Measurements from ENCODE around the gene LTBR.
A peak's percentile ranks its signal among the peaks of the same experiment; 100 is the strongest.

The LTBR gene

DNA sequence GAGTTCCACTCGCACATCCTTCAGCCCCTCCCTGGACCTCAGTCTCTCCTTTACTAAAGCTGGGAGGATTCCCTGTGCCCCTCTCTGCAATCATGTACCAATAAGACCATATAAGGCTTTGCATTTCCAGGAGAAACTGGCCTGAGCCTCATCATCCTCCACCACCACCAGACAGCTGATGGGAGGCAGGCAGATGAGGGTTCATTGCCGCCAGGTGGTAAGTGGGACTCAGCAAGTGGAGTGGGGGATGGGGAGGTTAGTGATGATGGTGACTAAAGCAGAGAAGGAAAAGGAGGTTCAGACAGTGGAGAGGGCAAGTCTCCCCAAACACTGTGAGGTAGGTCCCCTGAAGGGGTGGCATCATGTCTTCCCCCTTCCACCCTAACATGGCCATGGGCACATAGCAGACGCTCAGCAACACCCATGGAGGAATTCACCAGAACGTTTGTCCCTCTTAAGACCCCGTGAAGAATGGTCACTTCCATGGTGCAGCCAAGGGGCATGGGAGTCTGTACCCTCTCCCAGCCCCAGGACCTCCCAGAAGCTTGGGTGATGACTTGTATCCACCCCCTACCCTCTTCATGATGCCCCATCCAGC is 37.6 kb upstream of the LTBR start:
- peak; percentile 85 for DNase-seq (ENCODE audit: low spot score)

DNA sequence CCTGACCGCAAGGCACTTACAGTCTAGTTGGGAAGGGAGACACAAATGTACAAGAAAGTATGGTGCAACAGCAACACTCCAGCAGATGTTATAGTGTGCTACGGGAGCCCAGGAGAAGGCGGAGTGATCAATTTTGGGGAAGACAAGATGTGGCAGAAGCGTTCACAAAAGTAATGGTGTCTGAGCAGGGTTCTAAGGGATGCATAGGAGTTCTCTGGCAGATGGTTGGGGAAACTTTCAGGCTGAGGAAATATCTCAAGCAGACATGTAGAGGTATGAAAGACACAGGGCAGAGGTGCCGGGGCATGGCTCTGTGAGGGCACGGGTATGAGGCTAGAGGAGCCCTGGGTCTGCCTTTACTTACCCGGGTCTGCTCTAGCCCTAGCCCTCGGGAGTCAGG is 37.0 kb upstream of the LTBR start:
- no peak for DNase-seq (ENCODE audit: low spot score)

DNA sequence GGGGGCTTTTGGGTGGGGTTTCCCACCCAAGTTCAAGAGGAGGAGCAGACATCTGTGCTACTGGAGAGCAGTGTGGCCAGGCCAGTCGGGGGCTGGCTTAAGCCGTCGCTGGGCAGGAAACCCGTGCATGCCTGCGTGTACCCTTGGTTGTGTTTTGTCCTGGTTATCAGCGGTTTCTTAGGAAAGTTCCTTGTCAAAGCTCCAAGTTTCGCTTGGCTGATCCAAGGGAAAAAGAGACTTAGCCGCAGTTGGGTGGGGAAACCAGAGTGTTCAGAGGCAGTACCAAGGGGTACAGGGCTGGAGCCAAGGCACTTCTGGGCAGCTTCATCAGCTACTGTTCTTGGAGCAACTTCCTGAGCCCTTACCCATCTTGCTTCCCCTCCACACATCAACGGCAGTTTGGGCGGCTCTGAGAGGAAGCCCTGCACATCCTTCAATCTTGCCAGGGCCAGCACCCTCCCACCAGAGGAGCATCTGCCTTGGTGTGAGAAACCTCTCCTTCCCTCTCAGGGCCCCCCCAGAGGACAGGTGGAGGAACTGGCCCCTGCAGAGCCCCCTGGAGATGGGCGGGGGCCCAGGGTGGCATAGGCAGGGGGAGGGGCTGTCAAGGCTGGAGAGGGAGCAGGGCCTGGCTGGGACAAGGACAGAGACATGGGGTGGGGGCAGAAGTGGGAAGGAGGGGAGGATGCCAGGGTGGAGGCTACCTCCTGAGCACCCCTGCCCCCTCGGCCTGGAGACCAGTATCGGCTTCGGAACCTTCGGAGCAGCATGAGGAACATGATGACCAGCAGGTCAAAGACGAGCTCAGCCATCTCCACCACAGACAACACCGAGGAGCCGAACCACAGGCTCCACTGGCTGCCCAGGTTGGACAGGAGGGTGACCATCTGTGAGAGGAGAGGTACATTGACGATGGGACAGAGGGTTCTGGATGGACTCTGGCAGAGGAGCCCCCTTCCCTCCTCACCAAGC is 36.3 kb upstream of the LTBR start:
- no peak for DNase-seq (ENCODE audit: low spot score)

DNA sequence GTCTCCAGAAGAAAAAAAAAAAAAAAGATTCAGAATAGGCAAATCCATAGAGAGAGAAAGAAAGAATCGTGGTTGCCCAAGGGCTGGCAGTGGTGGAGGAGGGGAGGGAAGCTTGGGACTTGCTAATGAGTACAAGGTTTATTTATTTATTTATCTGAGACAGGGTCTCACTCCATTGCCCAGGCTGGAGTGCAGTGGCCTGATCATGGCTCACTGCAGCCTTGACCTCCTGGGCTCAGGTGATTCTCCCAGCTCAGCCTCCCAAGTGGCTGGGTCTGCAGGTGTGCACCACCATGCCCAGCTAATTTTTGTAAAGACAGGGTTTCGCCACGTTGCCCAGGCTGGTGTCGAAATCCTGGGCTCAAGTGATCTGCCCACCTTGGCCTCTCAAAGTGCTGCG is 32.3 kb upstream of the LTBR start:
- no peak for DNase-seq (ENCODE audit: low spot score)

DNA sequence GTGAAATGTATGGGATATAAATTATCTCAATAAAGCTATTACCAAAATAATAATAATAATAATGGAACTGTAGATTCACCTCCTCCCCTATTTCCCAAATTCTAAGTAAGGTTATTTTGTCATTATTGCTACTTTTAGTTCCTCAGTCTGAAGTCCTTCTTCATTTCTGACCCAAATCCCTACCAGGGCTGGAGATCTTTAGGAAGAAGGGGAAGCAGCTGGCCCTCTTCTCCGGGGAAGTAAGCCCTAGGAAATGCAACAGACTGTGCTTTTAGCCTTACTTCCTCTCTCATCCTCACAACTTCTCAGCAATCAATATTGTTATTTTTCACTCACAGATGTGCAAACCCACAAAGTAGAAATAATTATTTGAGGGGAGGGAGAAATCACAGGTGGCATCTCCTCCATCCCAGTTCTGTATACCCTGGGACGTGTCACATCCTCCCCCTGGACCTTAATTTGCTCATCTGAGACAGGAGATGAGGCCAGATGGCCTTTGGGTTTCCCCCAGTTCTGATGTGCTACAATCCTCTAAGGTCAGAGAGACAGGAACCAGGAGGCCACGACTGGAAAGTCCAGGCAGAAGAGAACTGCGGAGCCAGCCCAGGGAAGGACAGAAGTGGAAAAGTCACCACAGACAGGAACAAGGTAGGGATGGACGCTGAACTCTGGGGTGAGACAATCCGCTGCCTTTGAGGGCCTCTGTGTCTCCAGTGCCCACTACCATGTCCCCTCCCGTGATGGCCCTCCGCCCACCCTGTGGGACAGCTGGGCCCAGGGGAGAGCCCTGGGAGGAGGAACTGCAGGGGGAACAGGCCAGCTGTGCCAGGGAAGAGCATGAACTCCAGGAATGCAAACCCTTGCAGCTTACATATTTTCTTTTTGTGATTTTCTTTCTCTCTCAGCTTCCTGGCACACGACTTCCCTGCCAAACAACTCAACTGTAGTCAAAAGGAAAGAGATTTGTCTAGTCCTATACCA is 31.5 kb upstream of the LTBR start:
- DNase-seq (ENCODE audit: low spot score): no peak

DNA sequence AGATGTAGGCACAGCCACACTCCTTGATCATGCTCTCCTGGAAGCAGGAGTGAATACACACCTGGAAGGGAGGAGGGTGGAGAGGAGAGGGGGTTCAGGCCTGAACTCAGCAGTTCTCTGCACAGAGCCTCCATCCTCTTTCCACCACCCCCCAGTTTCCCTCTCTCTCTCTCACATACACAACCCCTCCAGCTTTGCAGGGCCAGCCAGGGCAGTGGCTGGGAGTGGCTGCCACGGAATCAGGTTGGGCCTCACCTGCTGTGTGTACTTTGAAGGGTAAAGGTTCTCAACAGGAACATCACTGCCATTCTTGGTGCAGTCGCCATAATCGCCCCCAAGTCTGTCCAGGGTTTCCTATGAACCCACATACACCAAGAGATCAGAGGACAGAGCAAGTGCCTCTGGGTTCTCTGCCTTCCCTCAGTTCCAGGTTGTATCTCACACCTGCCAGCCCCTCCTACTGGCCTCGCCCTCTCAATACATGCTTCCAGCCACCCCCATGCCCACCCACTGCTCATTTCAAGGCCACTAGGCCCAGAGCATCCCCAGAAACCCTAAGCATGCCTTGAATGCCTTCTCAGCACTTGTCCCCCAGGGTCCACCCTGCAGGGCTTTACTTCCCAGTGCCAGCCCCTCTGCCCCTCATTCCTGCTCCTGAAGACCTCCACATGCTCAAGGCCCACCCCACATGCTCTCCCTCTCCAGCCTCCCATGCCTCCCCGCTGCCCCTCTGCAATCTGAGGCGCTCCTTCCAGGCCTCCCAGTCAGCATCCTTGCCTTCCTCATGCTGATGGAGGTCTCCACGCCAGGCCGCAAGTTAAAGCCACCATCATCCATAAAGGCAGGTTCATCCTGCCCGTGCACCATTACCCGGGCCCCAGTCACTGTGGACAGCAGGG is 29.2 kb upstream of the LTBR start:
- DNase-seq (ENCODE audit: low spot score): no peak

DNA sequence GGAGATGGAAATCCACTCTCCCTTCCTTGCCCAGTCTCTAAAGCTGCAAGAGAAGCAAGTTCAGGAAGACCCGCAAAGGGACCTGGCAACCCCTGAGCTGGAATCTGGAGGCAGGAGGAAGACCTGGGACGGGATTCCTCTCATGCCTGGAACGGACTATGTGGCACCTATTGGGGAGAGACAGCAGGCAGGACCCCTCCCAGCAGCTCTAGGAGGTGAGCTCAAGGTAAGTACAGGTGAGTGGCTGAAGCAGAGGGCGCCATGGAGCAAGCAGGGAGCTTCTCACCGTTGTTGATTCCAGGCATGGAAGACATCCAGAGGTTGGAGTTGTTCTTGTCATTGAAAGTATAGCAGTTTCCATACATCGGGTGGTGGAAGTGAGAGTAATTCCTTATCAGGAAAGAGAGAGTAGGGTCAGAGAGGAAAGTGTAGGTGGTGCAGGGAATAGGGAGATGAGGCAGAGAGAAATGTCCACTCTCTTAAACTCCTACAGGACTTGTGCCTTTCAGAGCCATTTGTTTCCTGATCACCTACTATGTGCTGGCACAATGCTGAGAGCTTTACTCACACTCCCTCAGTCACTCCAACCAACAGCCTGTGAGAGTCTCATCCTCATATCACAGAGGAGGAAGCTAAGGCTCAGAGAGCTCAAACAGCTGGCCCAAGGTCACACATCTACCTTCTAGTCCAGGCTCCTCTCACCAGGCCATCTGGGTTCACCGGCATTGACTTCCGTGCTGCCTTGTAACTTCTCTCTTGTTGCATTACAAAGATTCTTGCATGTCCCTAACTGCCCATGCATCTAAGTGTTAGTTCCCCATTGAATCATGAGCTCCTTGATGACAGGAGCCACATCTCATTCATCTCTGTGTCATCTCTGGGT is 28.2 kb upstream of the LTBR start:
- no peak for DNase-seq (ENCODE audit: low spot score)

DNA sequence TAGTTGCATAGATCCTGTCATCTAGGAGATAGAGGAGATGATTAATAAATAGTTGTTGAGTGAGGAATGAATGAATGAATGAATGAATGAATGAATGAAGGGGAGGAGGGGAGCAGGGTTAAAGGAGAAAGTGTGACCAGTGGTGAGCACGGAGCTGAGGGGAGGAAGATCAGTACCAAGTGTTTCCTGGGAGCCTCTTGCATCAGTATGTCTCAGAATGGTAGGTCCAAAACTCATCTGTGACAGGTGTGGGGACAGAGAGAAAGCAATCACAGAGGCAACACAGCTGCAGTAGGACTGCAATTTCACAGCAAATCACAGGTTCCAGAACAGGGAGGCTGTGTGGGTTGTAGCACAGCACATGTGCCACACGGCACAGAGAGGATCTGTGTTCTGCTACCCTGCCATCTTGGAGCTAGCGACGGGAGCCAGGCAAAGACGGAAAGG is 27.6 kb upstream of the LTBR start:
- DNase-seq (ENCODE audit: low spot score): no peak

DNA sequence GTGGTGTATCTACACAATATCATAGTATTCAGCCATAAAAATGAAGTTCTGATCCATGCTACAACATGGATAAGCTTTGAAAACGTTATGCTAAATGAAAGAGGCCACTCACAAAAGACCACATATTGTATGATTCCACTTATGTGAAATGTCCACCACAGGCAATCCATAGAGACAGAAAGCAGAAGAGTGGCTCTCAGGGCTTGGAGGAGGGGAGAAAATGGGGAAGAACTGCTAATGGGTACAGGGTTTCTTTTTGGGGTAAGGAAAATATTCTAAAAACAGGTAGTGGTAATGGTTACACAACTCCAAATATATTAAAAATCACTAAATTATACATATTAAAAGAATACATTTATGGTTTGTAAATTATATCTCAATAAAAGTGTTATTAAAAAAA is 25.1 kb upstream of the LTBR start:
- DNase-seq (ENCODE audit: low spot score): no peak

DNA sequence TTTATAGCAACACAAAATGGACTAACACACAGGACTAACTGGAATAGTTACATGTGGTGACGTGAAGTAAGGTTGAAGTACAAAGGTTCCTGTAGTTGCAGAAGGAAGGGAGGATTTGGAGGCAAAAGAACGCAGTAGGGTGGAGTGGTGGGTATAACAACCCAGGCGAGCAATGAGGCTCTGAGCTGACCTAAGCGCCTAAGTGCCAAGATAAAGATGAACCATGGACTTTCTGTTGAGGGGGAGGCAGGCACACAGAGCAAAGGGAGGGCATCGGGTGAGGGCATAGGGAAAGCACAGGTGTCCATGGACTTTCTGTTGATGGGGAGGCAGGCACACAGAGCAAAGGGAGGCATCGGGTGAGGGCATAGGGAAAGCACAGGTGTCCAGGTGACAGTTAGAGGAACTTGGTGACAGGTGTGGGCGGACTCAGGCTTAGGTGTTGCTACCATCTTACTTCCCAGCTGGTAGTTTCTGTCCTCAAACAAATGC is 23.8 kb upstream of the LTBR start:
- no peak for DNase-seq (ENCODE audit: low spot score)

DNA sequence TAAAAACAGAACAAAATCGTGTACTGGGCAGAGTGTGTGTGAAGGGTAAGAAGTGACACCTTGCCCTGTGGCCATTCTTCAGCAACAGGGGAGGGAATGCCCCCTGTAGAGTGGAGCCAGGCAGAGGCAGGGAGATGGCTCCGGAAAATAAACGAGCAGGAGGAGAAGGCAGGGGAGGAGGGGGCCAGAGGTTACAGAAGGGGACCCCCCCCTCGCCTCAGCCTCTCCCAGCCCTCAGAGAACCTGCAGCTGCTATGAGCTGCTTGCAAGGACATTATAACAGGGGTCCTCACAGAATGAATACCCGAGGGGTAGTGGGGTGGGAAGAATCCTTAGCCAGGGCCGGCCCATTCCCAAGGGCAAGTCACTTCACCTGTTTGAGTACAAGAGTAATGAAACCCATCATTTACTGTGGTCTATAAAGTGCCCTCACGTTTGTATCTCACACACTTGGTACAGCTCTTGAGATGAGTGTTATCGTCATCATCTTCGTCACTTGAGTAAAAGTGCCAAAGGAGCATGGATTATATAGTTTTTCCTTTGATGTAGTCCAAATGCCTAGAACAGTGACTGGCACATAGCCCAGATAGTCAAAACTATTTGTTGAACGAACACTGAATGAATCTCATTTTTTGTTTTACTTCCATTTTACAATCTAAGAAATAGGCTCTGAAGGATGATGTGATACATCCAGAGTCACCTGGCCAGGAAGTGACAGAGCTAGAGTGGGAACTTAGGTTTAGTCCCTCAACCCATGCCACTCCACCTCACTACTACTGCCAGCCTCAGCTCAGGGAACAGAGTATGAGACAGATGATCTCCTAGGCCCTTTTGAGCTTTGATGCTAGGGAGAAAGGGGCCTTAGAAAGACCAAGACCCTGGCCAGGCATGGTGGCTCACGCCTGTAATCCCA is 23.1 kb upstream of the LTBR start:
- no peak for DNase-seq (ENCODE audit: low spot score)

DNA sequence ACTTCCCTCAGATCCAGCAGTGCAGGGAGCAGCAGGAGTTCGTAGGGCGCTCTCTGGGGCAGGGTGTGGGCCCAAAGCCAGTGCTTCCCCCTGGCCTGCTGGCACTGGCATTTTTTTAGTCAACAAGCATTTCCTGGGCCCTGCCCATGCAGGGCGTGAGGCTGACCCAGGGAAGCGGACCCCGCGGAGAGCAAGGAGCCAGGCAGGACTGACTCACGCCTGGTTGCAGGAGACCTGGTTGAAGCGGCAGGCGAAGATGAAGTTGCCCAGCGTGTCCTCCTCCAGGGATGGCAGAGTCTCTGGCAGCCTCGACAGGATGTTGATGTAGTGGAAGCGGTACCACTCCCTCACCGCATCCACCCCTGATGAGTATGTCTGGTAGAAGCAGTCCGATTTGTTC is 22.1 kb upstream of the LTBR start:
- DNase-seq (ENCODE audit: low spot score): no peak

DNA sequence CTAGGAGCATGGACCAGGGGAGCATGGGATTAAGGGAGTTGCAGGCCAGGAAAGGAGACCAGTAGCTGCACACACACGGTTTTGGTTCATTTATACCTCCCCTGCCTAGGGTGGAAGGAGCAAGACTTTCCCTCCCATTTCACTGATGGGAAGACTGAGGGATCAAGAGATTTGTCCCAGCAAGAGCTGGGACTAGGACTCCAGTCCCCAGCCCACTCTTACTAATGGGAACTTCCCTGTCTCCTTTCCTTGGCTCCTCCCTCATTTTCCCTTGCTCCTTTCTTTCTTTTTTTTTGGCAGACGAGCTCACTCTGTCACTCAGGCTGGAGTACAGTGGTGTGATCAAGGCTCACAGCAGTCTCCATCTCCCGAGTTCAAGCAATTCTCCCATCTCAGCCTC is 21.6 kb upstream of the LTBR start:
- no peak for DNase-seq (ENCODE audit: low spot score)

DNA sequence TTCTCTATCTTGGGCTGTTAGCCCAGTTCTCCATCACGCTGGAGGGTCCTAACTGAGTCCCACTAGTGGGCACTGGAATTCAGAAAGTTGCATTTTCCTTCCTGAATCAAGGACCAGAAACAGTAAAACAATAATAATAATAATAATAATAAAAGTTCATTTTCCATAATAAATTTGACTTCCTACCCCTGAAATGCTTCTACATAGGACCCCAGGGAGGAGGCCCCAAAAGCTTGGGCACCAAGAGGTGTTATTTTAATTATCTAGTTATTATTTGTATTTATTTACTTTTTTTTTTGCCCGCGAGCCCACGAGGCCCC is 21.0 kb upstream of the LTBR start:
- DNase-seq (ENCODE audit: low spot score): no peak

DNA sequence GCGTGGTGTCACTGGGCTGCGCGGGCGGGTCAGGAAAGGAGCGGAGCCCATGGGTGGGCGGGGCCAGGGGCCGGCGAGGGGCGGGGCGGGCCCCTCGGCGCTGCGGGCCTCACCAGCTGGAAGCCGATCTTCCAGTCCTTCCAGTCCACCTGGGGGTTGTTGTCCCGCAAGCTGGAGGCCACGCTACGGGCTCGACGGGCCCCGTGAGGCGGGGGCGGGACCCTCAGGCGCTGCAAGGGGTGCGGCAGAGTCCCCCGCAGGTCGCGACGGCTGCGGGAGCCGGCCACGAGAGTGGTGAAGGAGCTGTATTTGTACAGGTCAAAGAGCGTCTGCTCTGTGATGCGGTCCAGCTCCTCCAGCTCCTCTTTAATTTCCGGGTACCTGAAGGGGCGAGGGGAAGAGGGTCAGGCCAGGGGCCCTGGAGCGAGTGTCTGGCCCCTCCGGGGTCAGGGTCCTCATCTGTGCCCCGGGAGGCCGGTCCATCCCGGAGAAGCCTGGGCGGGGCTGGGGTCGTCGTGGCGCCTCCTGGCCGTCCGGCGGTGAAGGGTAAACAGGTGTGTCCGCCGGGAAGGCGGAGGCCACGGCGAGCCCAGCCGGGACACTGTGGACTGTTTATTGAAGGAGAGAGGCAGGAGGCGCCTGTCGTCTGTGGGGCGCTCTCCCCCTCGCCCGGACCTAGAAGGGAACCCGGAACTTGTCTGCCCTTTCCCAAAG is 20.5 kb upstream of the LTBR start:
- DNase-seq (ENCODE audit: low spot score): no peak

DNA sequence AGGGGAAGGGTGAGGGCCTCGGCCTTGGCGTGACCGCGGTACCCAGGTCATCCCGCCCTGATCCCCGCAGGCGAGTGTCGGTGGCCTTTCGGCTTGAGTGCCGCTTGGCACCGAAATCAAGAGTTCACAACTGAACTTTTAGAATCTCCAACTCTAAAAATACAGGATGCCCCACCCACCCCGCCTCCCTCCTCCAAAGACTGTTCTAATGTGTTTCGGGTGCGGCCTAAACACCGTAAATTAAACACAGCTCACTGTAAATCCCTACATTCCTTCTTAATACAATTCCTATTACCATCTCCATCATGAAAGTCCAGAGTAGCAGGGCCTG is 20.0 kb upstream of the LTBR start:
- DNase-seq (ENCODE audit: low spot score): no peak

DNA sequence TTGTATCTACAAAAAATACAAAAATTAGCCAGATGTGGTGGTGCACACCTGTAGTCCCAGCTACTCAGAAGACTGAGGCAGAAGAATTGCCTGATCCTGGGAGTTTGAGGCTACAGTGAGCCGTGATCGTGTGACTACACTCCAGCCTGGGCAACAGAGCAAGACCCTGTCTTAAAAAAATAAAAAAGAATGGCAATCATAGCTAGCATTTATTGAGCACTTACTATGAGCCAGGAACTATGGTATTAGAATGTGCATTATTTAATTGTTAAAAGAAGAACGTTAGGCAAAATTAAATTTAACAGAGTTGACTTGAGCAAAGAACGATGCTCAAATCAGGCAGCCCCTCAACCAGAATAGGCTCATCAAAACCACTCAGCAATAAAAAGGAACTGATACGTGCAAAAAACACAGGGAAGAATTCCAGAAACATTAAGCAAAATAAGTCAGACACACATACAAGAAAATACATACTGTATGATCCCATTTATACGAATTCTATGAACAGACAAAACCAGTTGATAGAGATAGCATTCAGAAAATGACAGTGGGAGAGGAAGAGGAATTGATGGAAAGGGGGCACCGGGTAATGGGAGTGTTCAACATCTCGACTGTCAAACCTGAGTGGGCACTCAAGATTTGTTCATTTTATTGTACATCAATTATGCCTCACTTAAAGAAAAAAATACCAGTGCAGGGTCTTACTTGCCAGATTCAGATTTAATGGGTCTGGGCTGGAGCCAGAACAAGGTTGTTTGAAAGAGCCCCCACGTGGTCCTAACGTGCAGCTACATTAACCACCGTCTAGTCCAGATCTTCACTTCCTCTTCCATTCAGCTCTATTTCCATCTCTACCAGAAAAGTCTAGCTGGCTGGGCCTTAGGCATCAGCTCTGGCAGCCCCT is 16.6 kb upstream of the LTBR start:
- peak; percentile 42 for DNase-seq (ENCODE audit: low spot score)

Data from SK-N-DZ (cell line).